Peyer's patch (tissue), 4 donors: Measurements from ENCODE around the gene PNPLA8.

ENCODE experiments used
- CTCF ChIP-seq, 6 experiments: fragments of 450-650 bp in 4 of 6; fragments of 200-600 bp in 2 of 6; sonication (generic) in 1 of 6; IDR thresholded peaks; one replicate each; pipeline ENCODE4 v1.5.1; 2017 to 2019; ENCODE audit warnings: antibody characterized with exemption in 6 of 6, mild to moderate bottlenecking in 3 of 6, moderate library complexity in 1 of 6
- POLR2A ChIP-seq, 2 donors: fragments of 450-650 bp; IDR thresholded peaks; one replicate each; pipeline ENCODE4 v1.5.1; 2017; ENCODE audit warnings: antibody characterized with exemption in 2 of 2, mild to moderate bottlenecking in 2 of 2, moderate library complexity in 2 of 2

GRCh38 chr7:108557617-108558016 lies 31.7 kb upstream of the PNPLA8 start:
- no peak for TF ChIP-seq CTCF (IDR thresholded peaks at IDR 0.05)
- no peak for TF ChIP-seq POLR2A (IDR thresholded peaks at IDR 0.05)
